Neuron (in vitro differentiated cells): ENCODE results near the gene TM6SF1.

ENCODE experiments used
- H2AFZ ChIP-seq: one replicate; pipeline ENCODE4 v1.6.1; 2013; ENCODE audit warnings: low read depth, mild to moderate bottlenecking, inconsistent platforms, low read length, moderate library complexity
- H3K27me3 ChIP-seq: one replicate; pipeline ENCODE4 v1.6.1; 2013; ENCODE audit warnings: low read length; ENCODE audit not compliant: insufficient read depth
- H3K36me3 ChIP-seq: one replicate; pipeline ENCODE4 v1.6.1; 2013; ENCODE audit warnings: low read length; ENCODE audit not compliant: insufficient read depth
- H3K4me1 ChIP-seq: one replicate; pipeline ENCODE4 v1.6.1; 2013; ENCODE audit warnings: low read length; ENCODE audit not compliant: insufficient read depth
- H3K4me3 ChIP-seq: 2 replicates; pipeline ENCODE4 v1.5.1; 2013; ENCODE audit warnings: mild to moderate bottlenecking, low read length, moderate library complexity
- H3K9me3 ChIP-seq: one replicate; pipeline ENCODE4 v1.6.1; 2013; ENCODE audit warnings: low read length

The TM6SF1 gene

GRCh38 chr15:83185561-83185960 lies 78.1 kb downstream of the TM6SF1 start:
- no peaks in the 10 kb centered on the region for H3K9me3 ChIP-seq
- no peaks in the 10 kb centered on the region for H3K27me3 ChIP-seq
- no peak overlapping the region for H3K4me3 ChIP-seq
- H3K36me3 ChIP-seq: peaks cover 29% of the 10 kb centered on the region
- no peaks in the 10 kb centered on the region for H3K4me1 ChIP-seq
- H2AFZ ChIP-seq: no peak overlapping the region
